Esophagus (tissue), 2 donors: Measurements from ENCODE around the gene GRM8. TPM values are rescaled to one million over a fixed set of nuclear protein-coding genes. Genes with fewer than 3 reads are reported as not detected.
A peak's percentile ranks its signal among the peaks of the same experiment; 100 is the strongest.

Experiments
- H3K27ac ChIP-seq, 2 donors: one replicate each; pipeline ENCODE4 v1.5.1; 2013; ENCODE audit warnings: low read depth in 2 of 2, mild to moderate bottlenecking in 2 of 2, inconsistent platforms in 1 of 2, low read length in 1 of 2, moderate library complexity in 1 of 2
- H3K27me3 ChIP-seq, 2 donors: one replicate each; pipeline ENCODE4 v1.6.1; 2013; ENCODE audit warnings: low read length in 2 of 2, control low read depth in 1 of 2, mild to moderate bottlenecking in 1 of 2; ENCODE audit not compliant: insufficient read depth in 2 of 2, control insufficient read depth in 1 of 2
- H3K36me3 ChIP-seq, 2 donors: one replicate each; pipeline ENCODE4 v1.6.1; 2013; ENCODE audit warnings: low read length in 1 of 2; ENCODE audit not compliant: control insufficient read depth in 2 of 2, insufficient read depth in 2 of 2
- H3K4me1 ChIP-seq, 2 donors: one replicate each; pipeline ENCODE4 v1.6.1; 2013; ENCODE audit warnings: low read length in 1 of 2; ENCODE audit not compliant: control insufficient read depth in 2 of 2, insufficient read depth in 2 of 2
- H3K4me3 ChIP-seq, 2 donors: one replicate each; pipeline ENCODE4 v1.5.1; 2013; ENCODE audit warnings: low read length in 2 of 2, mild to moderate bottlenecking in 2 of 2, low read depth in 1 of 2, moderate library complexity in 1 of 2
- H3K9me3 ChIP-seq, 2 donors: one replicate each; pipeline ENCODE4 v1.6.1; 2013; ENCODE audit warnings: mild to moderate bottlenecking in 2 of 2, low read depth in 1 of 2, low read length in 1 of 2, moderate library complexity in 1 of 2; ENCODE audit not compliant: control insufficient read depth in 2 of 2, insufficient read depth in 1 of 2
- WGBS, 2 donors: extraction: QIAGEN DNeasy Blood & Tissue Kit; methylation state at CpG; one replicate each; pipeline ENCODE4 v1.1.7; 2013; 5-methylcytosine and 5-hydroxymethylcytosine counted together
- polyA plus RNA-seq, 2 donors: library from polyadenylated mRNA; stranded (reverse); fragments of 200-250 nt; gene quantifications; one replicate each; pipeline ENCODE4 v1.2.3, GENCODE V29; 2013
- donor health status: healthy with polysubstance abuse.
- donor health status: Bipolar disorder and iron deficiency.

The GRM8 gene
- polyA plus RNA-seq, 2 donors, result 0.19 TPM; not detected in 1

DNA sequence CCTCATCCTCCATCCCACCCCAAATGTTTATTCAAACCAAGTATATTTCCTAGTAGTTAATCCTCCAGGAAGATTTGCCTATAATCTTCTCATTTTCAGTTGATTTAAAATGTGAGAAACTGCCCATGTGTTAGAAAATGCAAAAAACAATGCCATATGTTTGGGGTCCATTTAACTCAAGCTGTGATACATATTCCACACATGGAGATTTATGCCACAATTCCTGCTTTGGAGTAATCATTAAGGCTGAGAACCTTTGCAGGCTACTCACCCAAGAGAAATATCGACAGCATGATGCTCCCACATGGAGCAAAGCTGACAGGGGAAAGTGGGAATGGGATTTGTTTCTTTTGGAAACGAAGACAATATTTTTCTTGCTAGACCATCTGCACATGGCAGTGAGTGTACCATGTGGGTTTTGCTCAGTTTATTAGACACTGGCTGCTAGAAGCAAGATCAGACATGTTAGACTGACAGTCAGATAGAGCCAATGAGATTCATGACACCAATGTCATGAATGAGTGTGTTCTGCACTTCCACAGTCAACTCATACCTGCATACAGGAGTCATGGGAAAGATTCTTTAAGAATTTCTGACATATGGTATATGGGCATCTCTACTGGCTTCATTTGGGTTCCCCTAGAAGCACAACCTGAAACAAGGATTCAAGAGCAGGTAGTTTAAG lies 3.4 kb upstream of the GRM8 start:
- Histone ChIP-seq H3K36me3 (no peaks in the 10 kb centered on the region), H3K9me3 (peaks cover 0 to 2% of the 10 kb centered on the region in 2 donors), H3K27ac (no peak overlapping the region), H3K27me3 (peaks cover 0 to 11% of the 10 kb centered on the region in 2 donors), H3K4me1 (peaks cover 4 to 11% of the 10 kb centered on the region in 2 donors), H3K4me3 (no peak overlapping the region)
- 77 to 78% methylated on average over 2 of the region's 2 CpGs for WGBS, 2 donors

DNA sequence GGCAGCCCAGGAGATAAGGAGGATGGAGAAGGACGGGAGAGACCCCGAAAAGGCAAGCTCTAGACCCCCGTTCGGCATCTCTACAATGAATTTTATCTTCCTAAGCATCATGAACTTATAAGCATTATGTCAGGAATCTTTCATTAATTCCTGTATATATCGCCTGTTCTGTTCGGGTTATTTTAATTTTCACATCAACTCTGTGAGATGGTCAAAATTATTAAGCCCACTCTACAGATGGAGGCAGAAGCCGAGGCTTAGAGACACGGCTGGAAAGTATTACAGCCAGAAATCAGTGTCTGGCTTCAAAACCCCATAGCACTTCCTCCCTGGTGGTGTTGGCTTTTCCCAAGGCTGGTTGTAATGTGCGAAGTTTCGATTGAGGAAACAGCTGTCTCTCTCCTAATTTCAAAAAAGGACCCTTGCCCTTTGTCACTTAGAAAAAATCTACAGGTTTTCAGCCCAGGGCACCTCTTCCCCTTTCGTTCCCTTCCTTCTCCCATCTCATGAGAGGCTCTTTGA lies 1.5 kb upstream of the GRM8 start:
- Histone ChIP-seq H3K27me3 (peaks cover 0 to 17% of the 10 kb centered on the region in 2 donors), H3K9me3 (no peaks in the 10 kb centered on the region), H3K4me1 (peaks cover 8 to 11% of the 10 kb centered on the region in 2 donors), H3K36me3 (no peaks in the 10 kb centered on the region), H3K27ac (no peak overlapping the region), H3K4me3 (peak overlapping the region in 1 of 2 donors; percentile 70)
- 20 to 25% methylated on average over 11 of the region's 11 CpGs for WGBS, 2 donors

DNA sequence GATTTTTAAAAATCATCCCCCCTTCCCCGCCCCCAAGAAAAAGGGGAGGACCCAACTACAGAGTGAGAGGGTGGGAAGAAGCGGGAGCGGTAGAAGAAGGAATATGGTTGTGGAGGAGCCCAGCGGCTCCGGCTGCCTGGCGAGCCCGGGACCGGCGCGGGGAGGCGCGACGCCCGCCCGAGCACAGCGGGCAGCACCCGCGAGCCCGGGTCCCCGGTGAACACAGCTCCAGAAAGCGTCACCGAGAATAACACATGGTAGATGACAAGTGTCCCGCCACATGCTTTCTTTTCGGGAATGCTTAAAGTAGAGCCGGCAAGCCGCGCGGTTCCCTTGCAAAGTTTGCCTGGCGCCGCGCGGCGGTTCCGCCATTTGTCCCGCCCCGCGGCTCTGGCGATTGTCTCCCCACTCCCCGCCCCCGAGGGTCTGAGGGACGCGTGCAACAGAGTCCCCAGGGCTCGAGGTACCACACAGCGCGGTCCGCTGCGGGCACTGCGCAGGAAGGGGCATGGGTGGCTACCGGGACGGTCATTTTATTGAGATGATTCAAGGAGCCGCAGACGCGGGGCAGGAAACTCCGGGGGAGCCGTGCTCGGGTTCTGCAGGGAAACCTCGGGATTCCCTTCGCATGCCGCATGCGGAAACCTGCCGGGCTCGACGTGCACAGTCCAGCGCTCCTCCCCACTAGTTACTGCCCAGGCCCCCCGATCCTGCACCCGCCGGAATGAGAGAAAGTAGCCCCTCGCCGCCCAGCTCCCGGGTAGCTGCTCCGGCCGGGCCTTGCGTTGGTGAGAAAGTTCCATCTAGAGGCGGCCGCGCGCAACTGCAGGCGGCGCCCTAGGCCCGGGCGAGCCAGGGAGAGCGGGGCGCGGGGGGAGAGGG lies 781 bp upstream of the GRM8 start:
- Histone ChIP-seq H3K4me3 (peak overlapping the region; percentile 70 to 71), H3K36me3 (no peaks in the 10 kb centered on the region), H3K27me3 (peaks cover 0 to 17% of the 10 kb centered on the region in 2 donors), H3K4me1 (peaks cover 8 to 11% of the 10 kb centered on the region in 2 donors), H3K27ac (no peak overlapping the region), H3K9me3 (no peaks in the 10 kb centered on the region)
- 0 to 1% methylated on average over 78 to 84 of the region's 84 CpGs for WGBS, 2 donors

DNA sequence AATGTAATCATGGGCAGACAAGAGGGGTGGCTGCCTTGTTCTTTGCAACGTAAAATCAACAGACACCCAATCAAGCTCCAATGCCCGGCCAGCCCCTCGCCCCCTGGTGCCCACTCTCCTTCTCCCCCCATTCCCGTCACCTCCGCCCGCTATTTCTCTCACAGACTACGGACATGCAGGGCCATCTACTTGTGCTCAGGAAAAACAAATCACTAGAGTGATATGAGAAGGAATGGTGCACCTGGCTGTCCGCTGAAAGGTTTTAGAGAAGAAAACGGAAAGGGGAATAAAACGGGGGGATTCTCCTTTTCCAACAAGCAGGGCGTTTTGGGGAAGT lies 396 bp downstream of the GRM8 start:
- no peaks in the 10 kb centered on the region for H3K9me3 ChIP-seq
- WGBS, 2 donors, result 0 to 1% methylated on average over 11 of the region's 11 CpGs
- no peak overlapping the region for H3K27ac ChIP-seq
- no peaks in the 10 kb centered on the region for H3K36me3 ChIP-seq
- H3K4me3 ChIP-seq, result peak overlapping the region; percentile 24 to 70
- peaks cover 8 to 11% of the 10 kb centered on the region in 2 donors for H3K4me1 ChIP-seq
- peaks cover 0 to 17% of the 10 kb centered on the region in 2 donors for H3K27me3 ChIP-seq

DNA sequence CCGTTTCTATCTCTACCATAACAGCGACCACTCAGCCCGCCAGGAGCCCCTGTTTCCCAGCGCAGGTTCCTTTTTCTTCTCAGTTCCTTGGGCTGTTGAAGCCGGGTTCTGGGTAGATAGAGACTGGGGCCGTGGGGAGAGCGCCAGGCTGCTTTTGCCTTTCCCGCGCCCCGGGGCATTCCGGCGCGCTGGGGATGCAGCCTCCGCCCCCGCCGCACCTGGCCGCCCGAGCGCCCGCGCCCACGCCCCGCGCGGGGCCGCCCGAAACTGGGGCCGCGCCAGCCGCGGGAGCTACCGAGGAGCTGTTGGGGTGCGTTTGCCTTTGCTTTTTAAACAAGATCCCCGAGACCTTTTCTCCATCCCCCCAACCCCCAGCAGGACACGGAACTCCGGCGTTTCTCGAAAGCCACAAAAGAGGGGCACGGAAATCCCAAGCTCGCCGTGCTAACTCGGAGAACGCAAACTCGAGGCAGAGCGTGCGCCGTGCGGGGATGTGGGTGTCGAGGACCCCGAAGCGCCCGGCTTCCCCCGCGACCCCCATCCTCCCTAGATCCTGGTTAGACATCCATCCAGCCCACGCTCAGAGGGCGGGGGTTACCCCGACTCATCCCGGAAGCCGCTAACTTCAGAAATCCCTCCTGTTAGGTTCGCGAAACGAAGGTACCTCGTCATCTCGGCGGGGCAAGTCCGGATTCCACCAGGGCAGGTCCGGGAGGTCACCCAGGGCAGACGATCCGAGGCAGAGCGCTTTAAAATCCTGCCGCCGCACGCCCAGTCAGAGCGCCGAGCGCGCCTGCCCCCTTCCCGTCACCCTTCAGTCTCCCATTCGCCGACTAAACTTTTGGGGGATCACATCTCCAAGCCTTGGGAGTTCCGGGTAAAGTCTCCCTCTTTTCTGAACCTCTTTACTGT lies 1.0 kb downstream of the GRM8 start:
- no peaks in the 10 kb centered on the region for H3K9me3 ChIP-seq
- no peak overlapping the region for H3K27ac ChIP-seq
- H3K27me3 ChIP-seq, result peaks cover 0 to 17% of the 10 kb centered on the region in 2 donors
- no peaks in the 10 kb centered on the region for H3K36me3 ChIP-seq
- 1% methylated on average over 68 to 81 of the region's 81 CpGs for WGBS, 2 donors
- peaks cover 8 to 11% of the 10 kb centered on the region in 2 donors for H3K4me1 ChIP-seq
- peak overlapping the region; percentile 24 to 70 for H3K4me3 ChIP-seq

DNA sequence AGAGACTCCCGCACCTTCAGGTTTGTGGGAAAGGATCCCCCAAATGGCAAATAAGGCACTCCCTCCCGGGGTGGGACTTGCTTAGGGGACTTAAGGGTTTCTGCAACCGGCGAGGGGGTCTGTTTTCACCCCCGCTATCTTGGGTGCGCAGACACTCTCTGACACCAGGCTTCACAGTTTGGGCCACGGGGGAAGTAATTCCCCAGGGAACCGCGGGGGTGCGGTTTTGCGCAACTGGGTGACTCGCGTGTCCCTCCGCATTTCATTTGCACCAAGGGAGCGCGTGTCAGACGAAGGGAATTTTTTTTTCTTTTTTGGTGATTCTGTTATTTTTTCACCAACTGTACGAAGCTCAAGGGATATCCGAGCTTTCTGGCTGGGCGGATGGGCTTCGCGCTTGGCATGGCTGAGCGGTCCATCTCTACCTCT lies 1.7 kb downstream of the GRM8 start:
- 4% methylated on average over 23 of the region's 23 CpGs for WGBS, 2 donors
- Histone ChIP-seq H3K4me3 (peak overlapping the region in 1 of 2 donors; percentile 70), H3K27me3 (peaks cover 0 to 17% of the 10 kb centered on the region in 2 donors)

DNA sequence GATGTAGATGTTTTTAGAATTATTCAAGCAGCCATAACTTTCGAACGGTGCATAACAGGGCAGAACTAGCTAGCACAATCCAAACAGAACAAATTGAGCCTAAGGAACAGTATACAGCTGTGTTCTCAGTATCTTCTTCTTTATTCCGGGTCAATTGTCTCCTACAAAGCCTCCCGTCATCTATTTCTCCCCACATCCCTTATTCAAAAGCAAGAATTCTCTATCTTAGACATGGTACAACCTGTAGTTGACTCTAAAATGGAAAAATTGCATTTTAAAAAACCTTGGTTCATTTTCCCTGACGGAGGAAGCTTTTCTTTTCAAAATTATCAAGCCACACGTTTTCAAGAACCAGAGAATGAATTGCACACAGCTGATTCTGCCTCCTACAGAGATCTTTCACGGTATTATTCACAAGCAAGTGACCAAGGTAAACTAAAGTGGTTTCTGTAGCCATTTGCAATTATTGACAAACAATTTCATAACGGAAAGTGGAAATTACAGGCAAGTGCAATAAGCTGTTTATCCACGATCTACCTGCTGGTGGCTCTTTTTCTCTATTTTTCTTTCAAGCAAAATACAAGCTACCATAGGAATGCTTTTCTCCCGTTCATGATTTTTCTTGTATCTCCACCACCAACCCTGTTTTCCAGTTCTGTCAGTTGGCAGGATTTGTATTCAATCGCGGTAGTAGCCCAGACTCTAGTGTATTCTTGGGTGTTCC lies 2.3 kb downstream of the GRM8 start:
- Histone ChIP-seq H3K27me3 (peaks cover 0 to 17% of the 10 kb centered on the region in 2 donors), H3K27ac (no peak overlapping the region), H3K4me3 (no peak overlapping the region)

More for the DNA sequence above, 1.7 kb downstream of the GRM8 start:
- H3K9me3 ChIP-seq, result no peaks in the 10 kb centered on the region
- no peak overlapping the region for H3K27ac ChIP-seq
- H3K4me1 ChIP-seq, result peaks cover 8 to 11% of the 10 kb centered on the region in 2 donors
- H3K36me3 ChIP-seq, result no peaks in the 10 kb centered on the region

DNA sequence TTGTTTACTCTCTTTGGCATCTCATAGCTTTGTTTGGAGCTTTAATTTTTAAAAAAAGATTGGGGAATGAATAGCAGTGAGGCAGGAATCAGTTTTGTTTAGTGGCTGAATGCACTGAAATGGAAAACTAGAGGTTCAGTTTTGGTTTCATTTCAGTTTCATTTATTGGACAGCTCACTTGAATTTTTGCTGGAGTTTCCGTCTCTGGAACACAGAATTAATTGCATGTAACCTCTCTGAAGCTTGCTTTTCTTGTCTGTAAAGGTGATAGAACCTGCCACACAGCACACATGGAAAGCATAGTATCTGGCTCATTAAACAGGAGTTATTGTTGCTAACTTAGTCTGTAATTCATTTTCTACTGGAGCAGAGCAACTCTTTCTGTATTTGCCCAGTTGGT lies 7.1 kb downstream of the GRM8 start:
- Histone ChIP-seq H3K4me3 (no peak overlapping the region), H3K27ac (no peak overlapping the region), H3K4me1 (no peaks in the 10 kb centered on the region), H3K9me3 (no peaks in the 10 kb centered on the region), H3K27me3 (peaks cover 2 to 6% of the 10 kb centered on the region in 2 donors), H3K36me3 (no peaks in the 10 kb centered on the region)
- 35 to 50% methylated on average over 1 of the region's 1 CpG for whole genome bisulfite sequencing, 2 donors

More for the DNA sequence above, 2.3 kb downstream of the GRM8 start:
- Histone ChIP-seq H3K4me1 (peaks cover 8 to 11% of the 10 kb centered on the region in 2 donors), H3K9me3 (no peaks in the 10 kb centered on the region), H3K36me3 (no peaks in the 10 kb centered on the region)
- 9 to 20% methylated on average over 12 of the region's 12 CpGs for WGBS, 2 donors
